Stimulated activated CD8-positive, alpha-beta memory T cell treated with anti-CD3 and anti-CD28 coated beads, Interleukin-15, amount 100 ng/mL, for 48 hours (primary cell): ENCODE results near the gene PIGL.
"Not testable (repeated sequence)": the region's sequence is repeated elsewhere in the genome, so short reads cannot be mapped to it uniquely, and the experiment has no call there.

Experiments used
- DNase-seq, 2 donors: peaks; one replicate each; pipeline ENCODE4 v3.0.0-alpha.2; 2020; ENCODE audit warnings: low read depth in 2 of 2

PIGL gene

DNA sequence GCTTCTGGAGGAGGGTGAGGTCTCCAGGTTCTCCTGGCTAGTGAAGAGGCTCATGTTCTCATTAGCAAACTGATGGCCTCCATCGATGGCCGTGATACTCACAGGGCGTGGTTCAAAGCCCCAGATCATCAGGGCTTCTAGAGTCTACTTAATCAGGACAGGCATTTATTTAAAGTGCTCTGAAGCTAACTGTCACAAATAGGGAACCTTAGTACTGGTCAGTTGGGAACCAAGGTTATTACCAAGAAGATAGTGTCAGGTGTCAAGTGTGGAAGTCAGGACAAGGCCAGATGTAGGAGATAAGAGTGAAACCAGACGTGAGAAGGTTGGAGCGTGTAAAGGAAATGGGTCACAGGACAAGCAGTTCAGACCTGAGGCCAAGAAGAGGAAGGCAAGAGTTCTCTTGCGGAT lies 56.9 kb downstream of the PIGL start:
- no peak for DNase-seq

DNA sequence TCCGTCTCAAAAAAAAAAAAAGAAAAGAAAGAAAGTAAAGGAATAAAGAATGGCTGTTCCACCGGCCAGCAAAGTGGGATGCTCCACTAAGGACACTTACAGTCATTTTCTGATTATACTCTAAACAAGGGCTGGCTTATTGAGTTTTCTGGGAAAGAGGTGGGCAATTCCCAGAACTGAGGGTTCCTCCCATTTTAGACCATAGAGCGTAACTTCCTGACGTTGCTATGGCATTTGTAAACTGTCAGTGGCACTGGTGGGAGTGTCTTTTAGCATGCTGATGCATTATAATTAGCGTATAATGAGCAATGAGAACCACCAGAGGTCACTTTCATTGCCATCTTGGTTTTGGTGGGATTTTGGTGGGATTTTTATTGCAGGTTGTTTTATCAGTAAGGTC lies 58.0 kb downstream of the PIGL start:
- DNase-seq = no peak

GRCh38 chr17:16277163-16277562 lies 60.2 kb downstream of the PIGL start:
- no peak for DNase-seq

GRCh38 chr17:16281351-16281750 lies 64.3 kb downstream of the PIGL start:
- DNase-seq = no peak

- DNase-seq = no peak
Observed at GRCh38 chr17:16282522-16282921, 65.5 kb downstream of the PIGL start.

DNA sequence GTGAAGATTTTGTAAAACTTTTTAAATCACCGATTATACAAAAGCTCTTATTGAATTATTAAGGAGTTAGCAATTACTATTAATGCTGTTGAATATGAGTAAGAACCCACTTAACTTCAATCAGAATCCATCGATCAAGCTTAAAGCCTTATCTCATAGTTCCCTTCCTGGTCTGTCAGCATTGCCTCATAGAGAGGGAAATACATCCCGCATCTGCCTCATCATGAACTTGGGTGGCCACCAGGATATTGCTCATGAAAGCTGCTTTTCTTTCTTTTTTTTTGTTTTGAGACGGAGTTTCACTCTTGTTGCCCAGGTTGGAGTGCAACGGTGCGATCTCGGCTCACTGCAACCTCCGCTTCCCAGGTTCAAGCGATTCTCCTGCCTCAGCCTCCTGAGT lies 66.7 kb downstream of the PIGL start:
- DNase-seq = no peak

- DNase-seq = no peak
Observed at GRCh38 chr17:16285646-16286008, 68.6 kb downstream of the PIGL start.

GRCh38 chr17:16286009-16286946 lies 69.3 kb downstream of the PIGL start:
- DNase-seq = peak; percentile 73 to 78

- no peak for DNase-seq
Observed at GRCh38 chr17:16286947-16287562, 70.0 kb downstream of the PIGL start.

DNA sequence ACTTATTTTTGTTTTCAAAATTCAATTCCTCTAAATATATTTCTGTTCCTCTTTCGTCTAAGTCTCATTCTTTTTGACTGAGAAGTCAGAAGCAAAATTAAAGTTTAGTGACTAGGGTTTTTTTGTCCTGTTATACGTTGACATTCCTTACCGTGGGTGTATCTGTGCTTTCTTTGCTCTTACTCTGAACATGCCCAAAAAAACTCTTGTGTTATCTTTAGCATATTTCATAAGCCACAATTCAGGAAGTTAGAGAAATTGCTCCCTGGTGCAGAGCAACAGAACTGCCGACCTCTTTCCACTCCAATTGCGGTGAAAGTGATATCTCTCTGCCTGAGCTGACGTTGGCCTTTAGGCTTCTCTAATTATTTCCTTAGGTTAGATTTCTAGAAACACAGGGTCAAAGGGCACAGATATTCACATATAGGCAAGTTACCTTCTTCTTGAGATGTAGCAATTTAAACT lies 70.6 kb downstream of the PIGL start:
- no peak for DNase-seq

GRCh38 chr17:16288860-16289571 lies 72.0 kb downstream of the PIGL start:
- no peak for DNase-seq

DNA sequence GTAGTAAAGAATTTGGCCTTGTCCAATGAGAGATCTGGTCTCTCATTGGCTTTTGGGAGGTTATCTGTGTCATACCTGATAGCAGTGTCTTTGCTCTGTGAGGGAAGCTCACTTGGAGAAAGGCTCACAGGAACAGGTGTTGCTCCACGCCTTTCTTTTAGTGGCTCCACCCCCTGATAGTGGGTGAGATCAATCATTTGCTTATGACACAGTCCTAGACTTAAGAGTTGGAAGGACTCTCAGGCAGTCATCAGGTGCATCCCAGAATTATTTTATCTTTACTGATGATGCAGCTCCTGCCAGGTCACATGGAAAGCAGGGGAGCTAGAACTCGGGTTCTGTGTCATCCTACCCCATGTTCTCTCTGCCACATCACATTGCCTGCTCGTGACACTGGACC lies 76.9 kb downstream of the PIGL start:
- no peak for DNase-seq

DNA sequence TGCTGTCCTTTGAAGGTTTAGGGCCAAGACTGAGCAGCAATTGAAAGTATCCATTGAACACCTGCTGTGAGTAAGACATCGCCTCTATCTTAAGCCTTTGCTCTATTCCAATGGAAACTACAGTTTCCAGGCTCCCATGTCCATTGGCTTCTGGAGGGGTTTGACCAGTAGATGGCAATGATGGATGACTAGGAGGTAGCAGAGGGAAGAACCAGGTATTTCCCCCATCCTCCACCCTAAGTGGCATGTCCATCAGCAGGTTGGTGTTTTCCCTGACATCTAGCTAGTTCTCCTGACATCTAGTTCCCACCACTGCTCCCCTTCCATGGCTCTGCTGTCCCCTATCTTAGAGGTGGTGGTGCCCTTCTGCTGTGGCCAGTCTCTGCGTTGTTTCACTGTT lies 77.5 kb downstream of the PIGL start:
- no peak for DNase-seq

DNA sequence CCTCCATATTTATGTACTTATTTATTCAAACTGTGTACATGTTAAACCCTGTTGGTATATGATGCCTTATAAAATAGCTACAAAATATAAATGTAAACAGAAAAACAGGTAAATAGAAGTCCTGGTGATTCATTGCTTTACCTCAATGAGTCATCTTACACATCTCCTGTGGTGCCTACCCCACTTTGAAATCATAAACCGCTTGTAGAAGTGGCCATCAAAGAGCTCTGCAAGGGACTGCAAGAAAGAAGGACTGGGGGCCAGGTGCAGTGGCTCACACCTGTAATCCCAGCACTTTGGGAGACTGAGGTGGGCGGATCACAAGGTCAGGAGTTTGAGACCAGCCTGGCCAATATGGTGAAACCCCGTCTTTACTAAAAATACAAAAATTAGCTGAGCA lies 79.1 kb downstream of the PIGL start:
- not testable (repeated sequence) for DNase-seq

DNA sequence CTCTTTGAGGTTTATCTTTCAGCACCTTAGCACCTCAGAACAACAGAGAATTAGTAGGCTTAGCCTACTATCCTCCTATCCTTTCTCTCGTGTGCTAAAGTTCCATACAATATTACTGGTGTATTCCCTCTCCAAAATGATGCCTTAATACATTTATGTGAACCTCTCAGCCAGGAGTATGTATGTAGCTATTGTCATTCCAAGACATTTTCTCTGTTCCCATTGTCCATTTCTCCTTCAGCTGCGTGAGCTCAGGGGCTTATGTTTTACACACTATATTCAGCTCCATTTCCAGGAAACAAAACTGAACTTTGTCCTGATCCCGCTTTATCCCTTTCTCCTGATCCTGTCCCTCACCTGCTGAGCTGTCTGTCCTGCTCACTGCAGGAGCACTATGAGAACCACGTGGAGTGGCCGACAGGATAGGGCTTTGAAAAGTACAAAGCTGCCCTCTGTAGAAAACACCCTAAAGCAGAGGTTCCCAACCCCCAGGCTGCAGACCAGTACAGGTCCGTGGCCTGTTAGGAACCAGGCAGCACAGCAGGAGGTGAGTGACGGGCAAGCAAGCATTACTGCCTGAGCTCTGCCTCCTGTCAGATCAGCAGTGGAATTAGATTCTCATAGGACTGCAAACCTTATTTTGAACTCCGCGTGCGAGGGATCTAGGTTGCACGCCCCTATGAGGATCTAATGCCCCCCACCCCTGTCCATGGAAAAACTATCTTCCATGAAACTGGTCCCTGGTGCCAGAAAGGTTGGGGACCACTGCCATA lies 80.5 kb downstream of the PIGL start:
- no peak for DNase-seq

- no peak for DNase-seq
Observed at GRCh38 chr17:16298140-16298662, 81.2 kb downstream of the PIGL start.

DNA sequence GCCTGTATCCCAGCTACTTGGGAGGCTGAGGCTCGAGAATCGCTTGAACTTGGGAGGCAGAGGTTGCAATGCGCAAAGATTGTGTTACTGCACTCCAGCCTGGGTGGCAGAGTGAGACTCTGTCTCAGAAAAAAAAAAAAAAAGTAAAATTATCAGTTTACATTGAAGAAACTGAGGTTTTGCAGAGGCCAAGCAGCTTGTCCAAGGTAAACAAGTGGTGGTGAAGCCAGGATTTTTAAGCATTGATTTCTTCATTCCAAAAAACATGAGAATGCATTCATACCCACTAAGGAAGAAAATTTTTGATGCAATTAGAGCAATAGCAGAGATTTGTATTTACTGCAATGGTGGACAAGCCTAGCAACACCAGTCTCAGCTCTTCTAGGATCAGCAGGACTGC lies 83.5 kb downstream of the PIGL start:
- DNase-seq = no peak

- DNase-seq = no peak
Observed at GRCh38 chr17:16301963-16302855, 85.2 kb downstream of the PIGL start.

DNA sequence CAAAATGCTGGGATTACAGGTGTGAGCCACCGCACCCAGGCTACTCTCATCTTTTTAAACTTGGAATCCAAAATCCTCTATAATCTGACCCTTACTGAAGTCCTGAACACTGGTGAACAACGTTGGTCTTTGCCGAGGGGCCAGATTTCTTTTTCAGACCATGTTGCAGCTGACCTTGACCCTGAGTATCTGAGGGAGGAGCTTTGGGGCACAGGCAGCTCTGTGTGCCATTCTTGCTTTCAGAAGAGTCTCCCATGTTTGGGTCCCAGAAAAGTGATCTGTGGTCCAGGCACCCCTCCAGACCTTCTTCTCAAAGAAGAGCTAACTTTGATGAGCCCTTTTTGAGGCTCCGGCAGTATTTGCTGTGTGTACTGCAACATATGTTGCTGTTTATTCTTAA lies 85.8 kb downstream of the PIGL start:
- no peak for DNase-seq

DNA sequence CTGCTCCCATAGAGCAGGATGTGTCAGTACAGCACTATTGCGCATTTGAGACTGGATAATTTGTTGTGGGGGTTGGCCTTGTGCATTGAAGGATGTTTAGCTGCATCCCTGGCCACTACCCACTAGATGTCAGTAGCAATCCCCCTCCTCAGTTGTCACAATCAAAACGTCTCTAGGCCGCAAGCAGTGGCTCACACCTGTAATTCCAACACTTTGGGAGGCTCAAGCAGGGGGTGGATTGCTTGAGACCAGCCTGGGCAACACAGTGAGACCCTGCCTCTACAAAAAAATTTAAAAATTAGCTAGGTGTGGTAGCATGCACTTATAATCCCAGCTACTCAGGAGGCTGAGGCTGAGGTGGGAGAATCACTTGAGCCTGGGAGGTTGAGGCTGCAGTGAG lies 87.8 kb downstream of the PIGL start:
- no peak for DNase-seq

GRCh38 chr17:16306211-16306610 lies 89.2 kb downstream of the PIGL start:
- DNase-seq = no peak
